ENCODE measurements around the gene IFITM2.
"Not testable (repeated sequence)": the region's sequence is repeated elsewhere in the genome, so short reads cannot be mapped to it uniquely, and the experiment has no call there.

IFITM2 gene

DNA sequence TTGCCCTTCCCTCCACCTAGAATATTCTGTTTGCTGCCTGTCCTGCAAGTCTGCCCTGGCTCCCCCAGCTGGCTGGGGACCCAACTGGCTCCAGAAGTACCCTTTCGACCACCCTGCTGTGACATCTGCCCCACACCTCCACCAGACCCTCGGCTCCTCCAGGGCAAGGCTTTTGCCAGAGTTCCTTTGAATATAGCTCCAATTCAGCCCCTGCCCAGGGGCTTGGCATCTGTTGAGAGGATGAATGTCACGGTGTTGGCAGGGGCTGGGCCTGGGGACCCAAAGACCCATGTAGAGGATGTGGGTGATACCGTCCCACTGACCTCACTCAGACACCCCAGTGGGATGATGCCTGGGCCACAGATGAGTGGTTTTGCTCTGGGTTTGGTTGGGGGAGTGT lies 25.4 kb upstream of the IFITM2 start:
- no peak for DNase-seq

DNA sequence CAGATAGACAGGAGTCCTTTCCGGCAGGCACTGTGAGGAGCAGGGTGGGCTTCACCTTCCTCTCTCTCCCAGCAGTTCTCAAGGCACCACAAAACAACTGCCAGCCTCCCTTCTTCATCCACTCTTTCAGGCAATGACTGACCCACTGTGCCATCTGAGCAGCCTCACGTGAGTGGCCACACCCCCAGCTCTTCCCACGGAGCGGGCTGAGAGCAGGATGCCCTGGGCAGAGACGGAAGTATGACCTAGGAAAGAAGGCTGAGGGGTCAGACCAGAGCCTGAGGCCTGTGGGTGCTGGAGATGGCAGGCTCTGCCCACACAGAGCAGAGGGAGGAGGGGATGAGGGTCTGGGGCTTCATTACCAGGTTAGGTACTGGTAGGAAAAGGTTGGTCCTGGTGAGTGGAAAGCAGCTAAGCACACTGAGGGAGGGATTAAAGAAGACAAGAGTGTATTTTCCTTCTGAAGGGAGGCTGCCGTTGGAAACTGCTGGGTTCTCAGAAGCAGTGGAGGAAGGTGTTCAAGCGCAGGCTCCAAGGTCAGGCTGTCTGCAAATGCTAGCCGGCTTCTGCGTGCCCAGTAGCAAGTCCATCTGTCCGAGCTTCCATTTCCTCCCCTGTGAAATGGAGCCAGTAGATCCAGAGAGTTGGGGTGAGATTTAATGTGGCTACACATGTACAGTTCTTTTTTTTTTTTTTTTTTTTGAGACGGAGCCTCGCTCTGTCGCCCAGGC lies 24.8 kb upstream of the IFITM2 start:
- DNase-seq = no peak

DNA sequence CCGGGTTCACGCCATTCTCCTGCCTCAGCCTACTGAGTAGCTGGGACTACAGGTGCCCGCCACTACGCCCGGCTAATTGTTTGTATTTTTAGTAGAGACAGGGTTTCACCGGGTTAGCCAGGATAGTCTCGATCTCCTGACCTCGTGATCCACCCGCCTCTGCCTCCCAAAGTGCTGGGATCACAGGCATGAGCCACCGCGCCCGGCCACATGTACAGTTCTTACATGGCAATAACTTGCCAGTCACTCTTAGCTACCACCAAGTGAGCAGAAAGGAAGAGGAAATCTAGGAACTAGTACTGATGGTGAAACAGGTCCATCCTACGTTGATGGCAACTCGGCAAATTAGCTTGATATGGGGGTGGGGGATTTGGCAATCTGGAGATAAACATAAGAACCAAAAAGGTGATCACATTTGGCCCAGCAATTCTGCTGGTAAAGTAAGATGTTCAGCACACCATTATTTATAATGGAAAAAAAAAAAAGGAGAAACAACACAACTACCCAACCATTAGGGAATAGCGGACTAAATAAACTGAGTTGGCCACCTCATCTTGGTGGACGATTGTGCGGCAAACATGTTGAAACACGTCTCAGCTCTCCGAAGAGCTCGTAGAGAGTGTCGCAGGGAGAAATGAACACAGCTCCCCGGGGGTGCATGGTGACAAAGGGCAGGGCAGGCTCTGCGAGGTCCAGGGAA lies 24.1 kb upstream of the IFITM2 start:
- no peak for DNase-seq

DNA sequence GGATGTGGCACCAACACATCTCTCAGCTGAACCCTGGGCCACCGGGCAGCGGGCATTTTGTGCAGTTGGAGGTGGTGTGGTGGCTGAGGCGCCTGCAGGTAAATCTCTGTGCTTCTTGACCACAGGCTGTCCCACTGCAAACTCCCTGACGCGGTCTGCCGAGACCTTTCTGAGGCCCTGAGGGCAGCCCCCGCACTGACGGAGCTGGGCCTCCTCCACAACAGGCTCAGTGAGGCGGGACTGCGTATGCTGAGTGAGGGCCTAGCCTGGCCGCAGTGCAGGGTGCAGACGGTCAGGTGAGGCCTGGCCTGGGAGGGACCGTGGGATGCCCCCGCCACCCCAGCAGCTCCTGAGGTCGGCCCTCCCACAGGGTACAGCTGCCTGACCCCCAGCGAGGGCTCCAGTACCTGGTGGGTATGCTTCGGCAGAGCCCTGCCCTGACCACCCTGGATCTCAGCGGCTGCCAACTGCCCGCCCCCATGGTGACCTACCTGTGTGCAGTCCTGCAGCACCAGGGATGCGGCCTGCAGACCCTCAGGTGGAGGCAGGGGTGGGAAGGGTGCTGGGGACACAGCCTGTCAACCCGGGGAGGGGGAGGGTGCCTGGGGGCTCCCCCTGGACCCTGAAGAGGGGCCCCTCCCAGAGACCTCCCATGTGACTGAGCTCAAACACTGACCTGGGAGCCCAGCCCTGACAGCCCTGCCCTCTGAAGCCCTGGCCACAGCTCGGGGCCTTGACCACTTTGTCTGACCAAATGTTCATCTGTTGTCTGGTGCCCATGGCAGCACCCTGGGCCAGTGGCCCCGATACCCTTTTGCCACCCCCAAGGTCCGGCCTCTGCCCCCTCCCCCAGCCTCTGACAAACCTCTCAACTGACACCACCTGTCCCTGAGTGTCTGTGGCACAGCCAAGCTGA lies 23.3 kb upstream of the IFITM2 start:
- DNase-seq = no peak

DNA sequence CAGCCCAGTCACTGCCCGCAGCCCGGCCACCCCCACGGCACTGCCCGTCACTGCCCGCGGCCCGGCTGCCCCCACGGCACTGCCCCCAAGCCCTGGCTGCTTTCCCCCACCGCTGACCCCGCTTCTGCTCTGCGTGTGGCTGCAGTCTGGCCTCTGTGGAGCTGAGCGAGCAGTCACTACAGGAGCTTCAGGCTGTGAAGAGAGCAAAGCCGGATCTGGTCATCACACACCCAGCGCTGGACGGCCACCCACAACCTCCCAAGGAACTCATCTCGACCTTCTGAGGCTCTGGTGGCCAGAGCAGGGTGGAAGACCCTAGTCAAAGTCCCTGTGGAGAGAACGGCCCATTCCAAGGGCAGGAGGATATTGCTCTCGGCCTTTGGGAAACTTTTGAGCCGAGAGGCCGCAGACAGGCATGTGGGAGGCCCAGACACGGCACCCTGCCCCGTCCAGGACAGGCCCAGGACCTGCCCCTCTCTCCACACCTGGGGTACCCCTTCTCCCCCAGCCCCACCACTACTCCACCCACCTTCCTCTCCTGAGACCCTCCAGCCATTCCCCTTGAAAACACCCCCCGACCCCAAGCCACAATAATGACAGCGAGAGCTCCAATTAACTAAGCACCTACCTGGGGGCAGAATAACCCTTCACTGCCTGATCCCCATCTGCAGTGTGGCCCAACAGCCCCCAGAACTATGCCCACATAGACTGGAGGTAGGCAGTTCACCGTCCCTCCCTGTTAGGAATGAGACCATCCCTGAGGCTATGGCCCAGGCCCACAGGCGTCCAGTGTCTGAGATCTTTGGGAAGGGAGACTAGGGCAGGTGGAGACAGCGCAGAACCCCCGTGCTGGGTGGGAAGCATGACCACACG lies 22.4 kb upstream of the IFITM2 start:
- DNase-seq = no peak

GRCh38 chr11:285894-286220 lies 21.8 kb upstream of the IFITM2 start:
- no peak for DNase-seq

DNA sequence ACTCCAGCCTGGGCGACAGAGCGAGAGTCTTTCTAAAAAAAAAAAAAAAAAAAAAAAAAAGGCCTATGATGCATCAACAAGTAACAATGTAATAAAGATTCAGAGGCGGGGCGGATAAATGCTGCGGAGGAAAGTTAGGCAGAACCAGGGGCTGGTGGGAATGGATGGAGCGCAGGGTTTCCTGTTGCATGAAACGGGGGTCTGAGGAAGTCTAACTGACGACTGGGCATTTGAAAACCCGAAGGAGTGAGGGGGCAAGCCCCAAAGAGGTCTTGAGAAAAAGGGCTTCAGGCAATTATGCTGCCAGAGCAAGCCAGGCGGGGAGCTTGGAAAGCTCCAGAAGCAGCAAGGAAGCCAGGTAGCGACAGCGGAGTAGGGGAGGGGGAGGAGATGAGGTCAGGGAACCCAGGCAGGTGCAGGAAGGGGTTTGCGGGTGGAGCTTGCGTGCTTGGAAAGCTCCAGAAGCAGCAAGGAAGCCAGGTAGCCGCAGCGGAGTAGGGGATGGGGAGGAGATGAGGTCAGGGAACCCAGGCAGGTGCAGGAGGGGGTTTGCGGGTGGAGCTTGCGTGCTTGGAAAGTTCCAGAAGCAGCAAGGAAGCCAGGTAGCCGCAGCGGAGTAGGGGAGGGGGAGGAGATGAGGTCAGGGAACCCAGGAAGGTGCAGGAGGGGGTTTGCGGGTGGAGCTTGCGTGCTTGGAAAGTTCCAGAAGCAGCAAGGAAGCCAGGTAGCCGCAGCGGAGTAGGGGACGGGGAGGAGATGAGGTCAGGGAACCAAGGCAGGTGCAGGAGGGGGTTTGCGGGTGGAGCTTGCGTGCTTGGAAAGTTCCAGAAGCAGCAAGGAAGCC lies 20.4 kb upstream of the IFITM2 start:
- not testable (repeated sequence) for DNase-seq

DNA sequence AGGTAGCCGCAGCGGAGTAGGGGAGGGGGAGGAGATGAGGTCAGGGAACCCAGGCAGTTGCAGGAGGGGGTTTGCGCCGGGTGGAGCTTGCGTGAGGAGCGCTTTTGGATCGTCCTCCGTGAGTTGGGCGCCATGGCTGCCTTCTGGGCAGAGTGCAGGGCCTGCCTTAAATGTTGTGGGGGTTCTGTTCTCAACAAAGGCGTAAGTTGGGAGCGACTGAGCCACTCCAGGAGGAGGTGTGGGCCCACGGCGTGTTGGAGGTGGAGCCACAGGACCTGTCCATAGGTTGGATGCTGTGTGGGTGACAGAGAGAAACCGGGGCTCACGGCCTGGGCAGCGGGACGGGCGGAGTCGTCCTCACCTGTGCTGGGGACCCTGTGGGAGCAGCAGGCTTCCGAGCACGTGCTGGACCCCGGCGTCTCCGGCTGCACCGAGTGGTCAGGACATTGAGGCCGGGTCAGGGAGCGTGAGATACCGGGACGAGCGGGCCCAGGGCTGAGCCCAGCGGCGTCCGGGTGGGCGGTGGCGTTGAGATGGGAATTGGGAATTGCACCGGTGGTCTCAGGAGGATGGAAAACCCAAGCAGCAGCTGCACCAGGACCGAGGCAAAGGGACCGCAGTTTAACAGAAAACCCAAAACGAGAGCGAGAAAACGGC lies 19.7 kb upstream of the IFITM2 start:
- DNase-seq = no peak

DNA sequence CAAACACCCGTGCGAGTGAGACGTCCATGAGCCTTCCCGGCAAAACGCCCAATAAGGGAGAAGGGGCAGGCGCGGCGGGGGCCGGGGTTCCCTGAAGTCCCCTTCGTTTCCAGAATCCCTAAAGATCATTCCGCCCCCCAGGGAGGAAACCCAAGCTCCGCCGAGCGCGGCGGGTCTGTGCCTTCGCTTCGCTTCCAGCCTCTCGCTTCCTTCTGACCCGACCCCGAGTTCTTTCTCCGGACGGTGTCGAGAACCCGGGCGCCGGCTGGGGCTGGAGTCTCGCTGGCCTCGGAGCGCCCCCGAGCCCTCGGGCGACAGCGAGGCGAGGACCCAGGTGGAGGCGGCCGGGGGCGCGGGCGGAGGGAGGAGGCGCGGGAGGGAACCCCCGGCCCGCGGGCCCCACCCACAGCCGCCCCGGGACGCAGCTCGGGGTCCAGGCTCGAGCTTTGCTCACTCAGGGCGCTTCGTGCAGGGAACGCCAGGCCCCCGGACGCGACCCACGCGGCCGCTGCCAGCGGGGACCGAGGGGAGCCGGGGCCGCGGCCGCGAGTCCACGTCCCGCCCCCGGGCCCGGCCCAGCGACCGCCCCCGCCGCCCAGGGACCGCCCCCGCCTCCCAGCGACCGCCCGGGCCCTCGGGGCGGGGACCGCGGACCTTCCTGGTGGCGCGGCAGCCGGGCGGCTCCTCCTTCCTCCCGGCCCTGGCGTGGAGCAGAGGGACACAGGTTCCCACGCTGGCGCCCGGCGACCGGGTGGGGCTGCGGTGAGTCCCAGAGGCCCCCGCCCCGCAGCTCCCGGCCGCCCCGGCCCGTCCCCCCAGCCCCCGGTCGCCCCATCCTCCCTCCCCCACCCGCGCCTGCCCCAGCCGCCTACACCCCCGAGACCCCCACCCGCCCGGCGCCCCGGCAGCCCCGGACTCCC lies 18.9 kb upstream of the IFITM2 start, which contains the start of gene PGGHG:
TSS of gene PGGHG (plus strand) at position 649 of the 920 bp plus-strand sequence. CDS start 691 bp downstream, outside the sequence.
- DNase-seq = peak; percentile 34

- no peak for DNase-seq
Measured at GRCh38 chr11:289398-289711, 18.3 kb upstream of the IFITM2 start.

- no peak for DNase-seq
Measured at GRCh38 chr11:289712-290620, 17.6 kb upstream of the IFITM2 start.

DNA sequence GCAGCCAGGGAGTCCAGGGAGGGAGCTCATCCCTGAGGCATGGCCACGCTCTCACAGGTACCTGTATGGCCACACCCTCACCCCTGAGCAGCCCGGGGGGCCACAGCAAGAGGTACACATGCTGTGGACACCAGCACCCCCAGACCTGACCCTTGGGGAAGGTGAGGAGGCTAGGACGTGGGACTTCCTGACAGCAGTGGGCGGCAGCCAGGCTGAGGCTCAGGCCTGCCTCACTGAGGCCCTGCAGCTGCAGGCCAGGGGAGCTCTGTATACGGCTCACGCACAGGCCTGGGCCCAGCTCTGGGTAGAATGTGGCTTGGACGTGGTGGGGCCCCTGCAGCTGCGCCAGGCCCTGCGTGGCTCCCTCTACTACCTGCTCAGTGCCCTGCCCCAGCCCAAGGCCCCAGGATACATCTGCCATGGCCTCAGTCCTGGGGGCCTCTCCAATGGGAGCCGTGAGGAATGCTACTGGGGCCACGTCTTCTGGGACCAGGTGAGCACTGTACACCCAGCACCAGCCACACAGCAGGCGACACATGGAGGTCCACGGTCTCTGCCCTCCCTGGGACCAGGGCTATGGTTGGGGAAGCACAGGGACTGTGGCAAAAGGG lies 16.9 kb upstream of the IFITM2 start:
- no peak for DNase-seq

- no peak for DNase-seq
Measured at GRCh38 chr11:291281-292210, 16.1 kb upstream of the IFITM2 start.

GRCh38 chr11:292211-293121 lies 15.2 kb upstream of the IFITM2 start:
- DNase-seq = no peak

DNA sequence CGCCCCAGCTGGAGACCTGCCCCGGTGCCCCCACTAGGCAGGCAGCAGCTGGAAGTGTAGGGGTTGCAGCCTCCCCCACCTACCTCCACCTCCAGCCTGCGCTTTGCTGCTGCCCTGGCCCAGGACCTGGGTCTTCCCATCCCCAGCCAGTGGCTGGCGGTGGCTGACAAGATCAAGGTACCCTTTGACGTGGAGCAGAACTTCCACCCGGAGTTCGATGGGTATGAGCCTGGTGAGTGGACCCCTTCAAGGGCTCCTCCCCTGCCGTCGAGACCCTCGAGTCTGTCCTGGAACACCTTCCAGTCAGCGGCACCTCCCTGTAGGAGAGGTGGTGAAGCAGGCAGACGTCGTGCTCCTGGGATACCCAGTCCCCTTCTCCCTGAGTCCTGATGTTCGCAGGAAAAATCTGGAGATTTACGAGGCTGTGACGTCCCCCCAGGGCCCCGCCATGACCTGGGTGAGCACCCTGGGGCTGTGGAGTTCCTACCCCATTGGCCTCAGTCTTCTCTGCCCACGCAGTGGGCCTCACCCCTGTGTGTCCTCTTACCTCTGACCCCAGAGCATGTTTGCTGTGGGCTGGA lies 14.3 kb upstream of the IFITM2 start:
- no peak for DNase-seq

All from fibroblast of skin of right quadriceps (primary cell).